K562 (cell line): ENCODE measurements around the gene EML6.

Experiments used
- BCLAF1 ChIP-seq, 2 experiments: fragments of 450-650 bp in 1 of 2; IDR thresholded peaks; 2 replicates each; pipeline ENCODE4 v1.6.1; 2011 to 2017; ENCODE audit warnings: low read depth in 2 of 2, antibody characterized with exemption in 1 of 2, borderline replicate concordance in 1 of 2, low read length in 1 of 2, mild to moderate bottlenecking in 1 of 2, mixed read lengths in 1 of 2; ENCODE audit not compliant: control insufficient read depth in 1 of 2
- CTCF ChIP-seq, 3 experiments: IDR thresholded peaks in 2 of 3; conservative IDR thresholded peaks in 1 of 3; 2 replicates each; pipeline ENCODE4 v1.5.1; 2011 to 2012; ENCODE audit warnings: low read length in 3 of 3, mild to moderate bottlenecking in 3 of 3, control low read depth in 2 of 3, improper control_type of control experiment in 1 of 3, inconsistent platforms in 1 of 3, low read depth in 1 of 3, mixed read lengths in 1 of 3, moderate library complexity in 1 of 3; ENCODE audit not compliant: insufficient read depth in 2 of 3
- NCOA2 ChIP-seq, 2 experiments: fragments of 450-650 bp; IDR thresholded peaks; 2 replicates each; pipeline ENCODE4 v1.6.1; 2018; ENCODE audit warnings: mild to moderate bottlenecking in 2 of 2, moderate library complexity in 1 of 2; ENCODE audit not compliant: partially characterized antibody in 2 of 2
- TCF7L2 ChIP-seq: fragments of 150-350 bp; IDR thresholded peaks from 2 replicates; pipeline ENCODE4 v1.6.1; 2016; ENCODE audit warnings: low read depth, mild to moderate bottlenecking, low read length, moderate library complexity

GRCh38 chr2:54815148-54815539, 91.7 kb downstream of the EML6 start:
- TF ChIP-seq CTCF (IDR thresholded peaks at IDR 0.05 in 2 of 3, conservative IDR thresholded peaks at IDR 0.05 in 1 of 3; ENCODE audit: insufficient read depth in 2 of 3, low read depth in 1 of 3, low read length in 3 of 3) (no peak), NCOA2 (IDR thresholded peaks at IDR 0.05; ENCODE audit: partially characterized antibody in 2 of 2) (no peak), TCF7L2 (no peak), BCLAF1 (IDR thresholded peaks at IDR 0.05; ENCODE audit: borderline replicate concordance in 1 of 2, control insufficient read depth in 1 of 2, low read depth in 2 of 2, low read length in 1 of 2) (no peak)
